ENCODE data around the gene MBIP.

- TF ChIP-seq CTCF (IDR thresholded peaks at IDR 0.05): no peak
- no peak for TF ChIP-seq POLR2A (IDR thresholded peaks at IDR 0.05)
Measured at GRCh38 chr14:36315159-36315853, 5.1 kb downstream of the MBIP start.
